Naive thymus-derived CD8-positive, alpha-beta T cell (primary cell): ENCODE data around the gene IRF2. TPM values are rescaled to one million over a fixed set of nuclear protein-coding genes. Genes with fewer than 3 reads are reported as not detected.

Experiments used
- ATAC-seq, 2 donors: fragments of 150-1000 bp; cut with Tn5 transposase in 1 of 2; sonication (Bioruptor Pico), chemical (Tn5 transposase) in 1 of 2; 1 replicate in 1 of 2; 2 replicates in 1 of 2; pipeline ENCODE4 v1.10.0; 2021; ENCODE audit warnings: mild to moderate bottlenecking in 2 of 2, moderate library complexity in 2 of 2
- POLR2A ChIA-PET: fragments of 350-600 bp; sonication (Branson Sonifier 250); formaldehyde crosslinking; loops from one replicate; lab custom pipeline; 2021; ENCODE audit warnings: antibody characterized with exemption; lab: Charles Lee
- DNase-seq, 10 donors: peaks; one replicate each; pipeline versions ENCODE4 v3.0.0 to v3.0.0-alpha.2; 2020 to 2022
- H3K27ac Mint-ChIP-seq, 10 donors: one replicate each; pipeline ENCODE4 v1.8.0; 2020 to 2022; ENCODE audit warnings: mild to moderate bottlenecking in 10 of 10, mixed read lengths in 10 of 10, moderate library complexity in 4 of 10, inconsistent platforms in 1 of 10
- H3K27me3 Mint-ChIP-seq, 5 donors: one replicate each; pipeline ENCODE4 v1.8.0; 2021 to 2022; ENCODE audit warnings: mixed read lengths in 5 of 5
- H3K36me3 Mint-ChIP-seq, 3 donors: one replicate each; pipeline ENCODE4 v1.8.0; 2020 to 2022; ENCODE audit warnings: mixed read lengths in 3 of 3, mild to moderate bottlenecking in 2 of 3, inconsistent platforms in 1 of 3
- H3K4me1 Mint-ChIP-seq, 4 donors: one replicate each; pipeline ENCODE4 v1.8.0; 2021 to 2022; ENCODE audit warnings: mixed read lengths in 4 of 4
- H3K4me3 Mint-ChIP-seq, 10 donors: one replicate each; pipeline ENCODE4 v1.8.0; 2020 to 2022; ENCODE audit warnings: mild to moderate bottlenecking in 10 of 10, mixed read lengths in 10 of 10, moderate library complexity in 6 of 10, inconsistent platforms in 1 of 10
- H3K9me3 Mint-ChIP-seq, 9 donors: one replicate each; pipeline ENCODE4 v1.8.0; 2020 to 2022; ENCODE audit warnings: mixed read lengths in 9 of 9, mild to moderate bottlenecking in 3 of 9, inconsistent platforms in 1 of 9, moderate library complexity in 1 of 9
- polyA plus RNA-seq, 3 donors: library from polyadenylated mRNA; unstranded; fragments of 300-500 nt; fragmentation: Illumina TruSeq; gene quantifications; one replicate each; pipeline ENCODE4 v1.2.3, GENCODE V29; 2021
- total RNA-seq, 8 experiments: library from RNA in 2 of 8; stranded (reverse) in 2 of 8; gene quantifications; one replicate each; pipeline ENCODE4 v1.2.3 and lab custom pipeline; 2021 to 2026

The IRF2 gene
- total and polyA plus RNA-seq, 5 experiments from 2014 or later, result 62.6 to 80.7 (median 77.1) TPM

DNA sequence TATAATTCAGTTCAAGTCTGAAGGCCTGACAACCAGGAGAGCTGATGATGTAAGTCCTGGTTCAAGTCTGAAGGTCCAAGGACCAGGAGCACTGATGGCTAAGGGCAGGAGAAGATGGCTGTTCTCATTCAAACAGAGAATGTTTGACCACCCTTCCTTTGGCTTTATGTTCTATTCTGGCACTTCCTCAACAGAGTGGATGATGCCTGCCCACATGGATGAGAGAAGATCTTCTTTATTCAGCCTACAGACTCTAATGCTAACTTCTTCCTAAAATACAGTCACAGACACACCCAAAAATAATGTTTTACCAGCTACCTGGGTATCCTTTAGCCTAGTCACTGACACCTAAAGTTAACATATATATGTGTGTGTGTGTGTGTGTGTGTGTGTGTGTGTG lies 25.6 kb upstream of the IRF2 start:
- ATAC-seq, result no peak
- POLR2A ChIA-PET, result no interaction called here

DNA sequence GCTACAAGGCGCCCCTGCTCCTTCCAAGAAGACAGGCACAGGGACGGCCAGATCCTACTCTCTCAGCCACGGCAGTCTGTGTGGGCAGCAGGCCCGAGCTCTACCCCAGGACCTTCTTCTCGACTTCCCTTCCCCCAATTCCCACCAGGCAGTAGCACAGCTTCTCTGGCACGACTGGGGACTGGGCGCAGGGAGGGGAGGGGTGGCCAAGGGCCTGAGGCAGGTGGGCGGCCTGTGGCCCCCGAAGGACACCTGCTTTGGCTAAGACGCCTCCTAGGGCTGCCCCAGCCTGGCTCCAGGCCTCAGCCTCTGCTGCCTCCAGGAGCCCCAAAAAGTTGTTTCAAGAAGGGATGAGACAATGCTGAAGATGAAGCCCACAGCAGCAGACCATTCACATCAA lies 24.2 kb upstream of the IRF2 start:
- DNase-seq (no peak), ATAC-seq (no peak)
- H3K4me1 Mint-ChIP-seq, result peaks cover 4 to 11% (median 9%) of the 10 kb centered on the region in 4 donors
- H3K27me3 Mint-ChIP-seq, result no peaks in the 10 kb centered on the region
- H3K27ac Mint-ChIP-seq, result no peak overlapping the region
- no peaks in the 10 kb centered on the region for H3K36me3 Mint-ChIP-seq
- no peak overlapping the region for H3K4me3 Mint-ChIP-seq
- POLR2A ChIA-PET, result interaction anchor here (1.5 kb wide), 1 partner anchor 24 kb away, joined by 5 read pairs; no protein-coding TSS in a partner anchor
- H3K9me3 Mint-ChIP-seq, result peaks cover 0 to 2% (median 0%) of the 10 kb centered on the region in 9 donors

More for the DNA sequence above, 25.6 kb upstream of the IRF2 start:
- Mint-ChIP-seq H3K4me1 (peaks cover 11 to 25% (median 22%) of the 10 kb centered on the region in 4 donors), H3K27me3 (no peaks in the 10 kb centered on the region), H3K36me3 (no peaks in the 10 kb centered on the region), H3K27ac (no peak overlapping the region), H3K4me3 (no peak overlapping the region), H3K9me3 (no peaks in the 10 kb centered on the region)
- DNase-seq, result no peak

DNA sequence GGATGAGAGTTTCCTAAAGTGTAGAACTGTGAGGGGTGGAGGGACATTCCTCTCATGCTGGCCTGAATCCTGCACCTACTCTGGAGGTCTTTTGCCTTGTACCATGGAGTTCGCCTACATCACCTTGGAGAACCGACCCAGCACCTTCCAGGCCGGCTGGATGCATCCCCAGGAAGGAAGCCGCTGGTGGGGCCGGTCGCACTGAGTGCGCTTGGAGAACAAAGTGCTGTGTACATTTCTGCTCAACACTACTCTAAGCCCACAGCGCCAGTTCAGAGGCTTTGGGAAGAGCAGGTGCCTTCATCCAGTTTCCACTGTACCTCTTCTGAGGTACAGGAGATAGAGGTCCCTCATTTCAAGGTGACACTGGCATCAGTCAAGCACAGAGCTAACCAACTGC lies 15.4 kb upstream of the IRF2 start:
- no peak for ATAC-seq
- H3K27ac Mint-ChIP-seq, result peak overlapping the region in 1 of 10 donors; percentile 67
- DNase-seq, result no peak
- H3K4me3 Mint-ChIP-seq, result no peak overlapping the region
- H3K36me3 Mint-ChIP-seq, result no peaks in the 10 kb centered on the region
- H3K4me1 Mint-ChIP-seq, result peaks cover 3 to 8% (median 6%) of the 10 kb centered on the region in 4 donors
- peaks cover 0 to 2% (median 0%) of the 10 kb centered on the region in 9 donors for H3K9me3 Mint-ChIP-seq
- no peaks in the 10 kb centered on the region for H3K27me3 Mint-ChIP-seq
- POLR2A ChIA-PET, result interaction anchor here (0.7 to 1.0 kb wide), 2 partner anchors 15 to 158 kb away, joined by 3 read pairs; partner anchors contain the start of gene IRF2

GRCh38 chr4:184487503-184487902 lies 13.2 kb upstream of the IRF2 start:
- Mint-ChIP-seq H3K9me3 (no peaks in the 10 kb centered on the region), H3K4me3 (no peak overlapping the region), H3K27ac (no peak overlapping the region), H3K4me1 (peaks cover 10 to 16% (median 14%) of the 10 kb centered on the region in 4 donors), H3K36me3 (no peaks in the 10 kb centered on the region), H3K27me3 (no peaks in the 10 kb centered on the region)
- DNase-seq (no peak), ATAC-seq (no peak)
- POLR2A ChIA-PET, result no interaction called here

- H3K27ac Mint-ChIP-seq, result no peak overlapping the region
- no peaks in the 10 kb centered on the region for H3K9me3 Mint-ChIP-seq
- no peaks in the 10 kb centered on the region for H3K27me3 Mint-ChIP-seq
- peaks cover 17 to 32% (median 23%) of the 10 kb centered on the region in 4 donors for H3K4me1 Mint-ChIP-seq
- ATAC-seq (no peak), DNase-seq (no peak)
- H3K36me3 Mint-ChIP-seq, result no peaks in the 10 kb centered on the region
- POLR2A ChIA-PET, result no interaction called here
- no peak overlapping the region for H3K4me3 Mint-ChIP-seq
Observed at GRCh38 chr4:184485279-184485678, 10.9 kb upstream of the IRF2 start.

DNA sequence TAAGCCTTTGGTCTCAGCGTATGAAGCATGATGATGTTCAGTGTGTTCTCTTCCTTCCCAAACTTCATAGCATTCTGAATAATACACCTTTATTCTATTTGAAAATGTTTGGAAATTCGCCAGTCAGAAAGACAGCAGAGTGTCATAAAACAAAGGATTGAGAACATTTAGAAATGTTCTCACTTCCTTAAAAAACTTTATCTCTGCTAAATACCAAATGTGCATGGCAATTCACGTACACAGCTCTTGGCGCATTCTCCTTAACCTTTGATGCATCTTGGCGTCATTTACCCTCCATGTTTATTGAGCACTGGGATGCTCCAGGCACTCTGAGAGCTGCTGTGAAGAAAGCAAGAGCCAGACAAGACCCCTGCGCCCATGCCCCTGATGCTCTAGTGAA lies 7.2 kb upstream of the IRF2 start:
- no peaks in the 10 kb centered on the region for H3K9me3 Mint-ChIP-seq
- peaks cover 37 to 63% (median 56%) of the 10 kb centered on the region in 4 donors for H3K4me1 Mint-ChIP-seq
- H3K27ac Mint-ChIP-seq, result peak overlapping the region in 3 of 10 donors; percentile 9 to 45 (median 39)
- H3K27me3 Mint-ChIP-seq, result no peaks in the 10 kb centered on the region
- no peak overlapping the region for H3K4me3 Mint-ChIP-seq
- DNase-seq (no peak), ATAC-seq (no peak)
- POLR2A ChIA-PET, result no interaction called here
- H3K36me3 Mint-ChIP-seq, result peaks cover 0 to 10% (median 4%) of the 10 kb centered on the region in 3 donors

- H3K4me3 Mint-ChIP-seq, result peak overlapping the region in 1 of 10 donors; percentile 22
- H3K27me3 Mint-ChIP-seq, result no peaks in the 10 kb centered on the region
- POLR2A ChIA-PET, result interaction anchor here (1.0 to 1.2 kb wide), 2 partner anchors 26 to 58 kb away, joined by 3 read pairs; no protein-coding TSS in a partner anchor
- H3K4me1 Mint-ChIP-seq, result peaks cover 45 to 75% (median 65%) of the 10 kb centered on the region in 4 donors
- DNase-seq (no peak), ATAC-seq (no peak)
- H3K27ac Mint-ChIP-seq, result peak overlapping the region in 9 of 10 donors; percentile 16 to 99 (median 70)
- peaks cover 0 to 15% (median 4%) of the 10 kb centered on the region in 3 donors for H3K36me3 Mint-ChIP-seq
- no peaks in the 10 kb centered on the region for H3K9me3 Mint-ChIP-seq
Observed at GRCh38 chr4:184479516-184479950, 5.2 kb upstream of the IRF2 start.

DNA sequence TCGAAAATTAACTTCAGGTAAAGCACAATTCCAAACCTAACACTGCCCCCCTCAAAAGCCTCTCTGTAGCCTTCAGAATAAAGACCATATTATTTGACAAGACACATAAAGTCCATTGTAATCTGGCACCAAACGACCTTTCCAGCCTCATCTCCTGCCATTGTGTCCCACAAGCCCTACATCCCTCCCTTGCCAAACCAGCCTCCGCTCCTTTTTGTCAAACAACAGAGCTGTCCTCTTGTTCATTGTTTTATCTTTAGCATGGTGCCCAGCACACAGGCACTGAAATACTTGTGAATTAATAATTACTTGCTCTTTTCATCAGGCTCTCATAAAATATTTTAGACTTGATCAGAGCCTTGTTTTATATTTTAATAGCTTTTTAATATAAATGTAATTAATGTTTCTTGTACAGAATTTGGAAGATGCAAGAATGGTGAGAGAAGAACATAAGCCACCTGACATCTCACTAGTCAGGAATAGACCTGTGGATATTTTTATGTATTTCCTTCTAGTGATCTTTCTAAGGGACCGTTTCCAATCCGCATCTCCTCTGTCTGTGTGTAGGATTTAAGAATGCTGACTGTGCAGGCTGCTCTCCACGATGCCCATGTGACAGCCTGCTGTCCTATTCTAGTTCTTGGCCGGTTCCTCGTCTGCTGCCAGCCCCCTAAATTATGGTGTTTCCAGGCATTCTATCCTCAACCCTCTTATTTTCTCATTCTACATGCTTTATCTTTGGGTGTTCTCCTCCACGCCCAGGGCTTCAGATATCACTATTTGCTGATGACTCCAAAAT lies 3.0 kb upstream of the IRF2 start:
- Mint-ChIP-seq H3K27me3 (no peaks in the 10 kb centered on the region), H3K4me3 (peak overlapping the region; percentile 89 to 100 (median 98)), H3K4me1 (peaks cover 37 to 65% (median 58%) of the 10 kb centered on the region in 4 donors), H3K9me3 (peaks cover 0 to 2% (median 0%) of the 10 kb centered on the region in 9 donors), H3K27ac (peak overlapping the region; percentile 68 to 99 (median 97)), H3K36me3 (peaks cover 4 to 15% (median 6%) of the 10 kb centered on the region in 3 donors)
- POLR2A ChIA-PET, result interaction anchor here (0.6 to 5.5 kb wide), 5 partner anchors 11 to 257 kb away, joined by 3 to 81 read pairs (median 4); partner anchors contain the start of gene CENPU
- no peak for DNase-seq
- no peak for ATAC-seq

DNA sequence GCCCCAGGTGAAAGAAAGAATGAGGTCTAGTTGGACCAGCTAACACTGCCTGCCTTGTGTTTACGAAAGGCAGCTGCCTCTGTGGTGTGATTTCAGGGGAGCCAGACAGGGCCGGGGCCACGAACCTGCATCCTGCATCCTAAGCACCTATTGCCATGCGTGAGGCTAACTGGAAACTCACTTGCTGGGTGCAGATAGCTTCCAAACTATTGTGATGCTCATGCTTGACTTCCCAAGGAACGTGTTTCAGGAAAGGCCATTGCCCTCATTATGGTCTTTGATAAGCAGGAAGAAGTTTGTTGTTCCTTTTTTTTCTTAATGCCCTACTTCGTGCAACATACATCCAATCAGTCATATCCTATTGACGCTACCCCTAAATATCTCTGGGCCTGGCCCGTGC lies 2.3 kb upstream of the IRF2 start:
- H3K4me1 Mint-ChIP-seq, result peaks cover 41 to 68% (median 61%) of the 10 kb centered on the region in 4 donors
- H3K27me3 Mint-ChIP-seq, result no peaks in the 10 kb centered on the region
- DNase-seq (peak in 5 of 10 donors; percentile 1 to 27 (median 15)), ATAC-seq (no peak)
- H3K36me3 Mint-ChIP-seq, result peaks cover 4 to 15% (median 6%) of the 10 kb centered on the region in 3 donors
- peak overlapping the region; percentile 89 to 100 (median 98) for H3K4me3 Mint-ChIP-seq
- H3K9me3 Mint-ChIP-seq, result peaks cover 0 to 2% (median 0%) of the 10 kb centered on the region in 9 donors
- peak overlapping the region; percentile 68 to 99 (median 97) for H3K27ac Mint-ChIP-seq
- POLR2A ChIA-PET, result interaction anchor here (1.4 to 5.5 kb wide), 3 partner anchors 12 to 257 kb away, joined by 3 to 81 read pairs (median 4); partner anchors contain the start of gene CENPU

DNA sequence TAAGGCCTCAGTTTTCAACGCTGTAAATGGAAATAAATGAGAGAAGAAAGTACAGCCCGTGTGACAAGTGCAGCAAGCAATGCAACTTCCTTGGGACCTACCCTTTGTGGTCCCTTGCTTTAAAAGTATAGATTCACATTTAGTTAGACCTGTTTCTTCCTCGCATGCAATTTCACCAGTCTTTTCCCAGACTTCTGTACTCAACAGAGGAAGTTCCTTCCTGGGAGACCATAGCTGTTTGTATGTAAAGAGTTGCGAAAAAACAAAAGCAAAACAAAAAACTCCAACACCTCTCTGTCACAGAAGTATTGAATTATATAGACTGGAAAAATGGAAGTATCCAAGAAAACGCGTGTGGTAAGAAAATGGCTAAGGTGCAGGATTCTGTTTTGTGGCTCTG lies 1.1 kb upstream of the IRF2 start:
- peak overlapping the region; percentile 97 to 99 (median 98) for H3K27ac Mint-ChIP-seq
- POLR2A ChIA-PET, result interaction anchor here (0.9 to 5.5 kb wide), 13 partner anchors 8 to 971 kb away, joined by 3 to 81 read pairs (median 4); partner anchors contain the start of genes CASP3, CENPU, ING2 and PRIMPOL
- H3K9me3 Mint-ChIP-seq, result peaks cover 0 to 2% (median 0%) of the 10 kb centered on the region in 9 donors
- ATAC-seq (no peak), DNase-seq (no peak)
- peak overlapping the region; percentile 92 to 100 (median 98) for H3K4me3 Mint-ChIP-seq
- peaks cover 38 to 67% (median 64%) of the 10 kb centered on the region in 4 donors for H3K4me1 Mint-ChIP-seq
- peaks cover 4 to 15% (median 6%) of the 10 kb centered on the region in 3 donors for H3K36me3 Mint-ChIP-seq
- no peaks in the 10 kb centered on the region for H3K27me3 Mint-ChIP-seq

- Mint-ChIP-seq H3K4me1 (peaks cover 38 to 70% (median 67%) of the 10 kb centered on the region in 4 donors), H3K4me3 (peak overlapping the region; percentile 92 to 100 (median 98)), H3K9me3 (peaks cover 0 to 2% (median 0%) of the 10 kb centered on the region in 9 donors), H3K36me3 (peaks cover 4 to 15% (median 6%) of the 10 kb centered on the region in 3 donors), H3K27ac (peak overlapping the region; percentile 97 to 99 (median 98)), H3K27me3 (no peaks in the 10 kb centered on the region)
- peak; percentile 23 to 32 for ATAC-seq
- DNase-seq, result peak in 6 of 10 donors; percentile 33 to 54 (median 38)
- POLR2A ChIA-PET, result interaction anchor here (0.6 to 5.5 kb wide), 24 partner anchors 9 to 971 kb away, joined by 3 to 81 read pairs (median 4); partner anchors contain the start of genes CASP3, CENPU, ING2 and PRIMPOL
Observed at GRCh38 chr4:184475096-184475461, 729 bp upstream of the IRF2 start.
